Ammon's horn (tissue), 1 donor: ENCODE results near the gene NQO2.
"Not testable (repeated sequence)": the region's sequence is repeated elsewhere in the genome, so short reads cannot be mapped to it uniquely, and the experiment has no call there.

Experiments used
- DNase-seq: peaks from one replicate; pipeline ENCODE4 v3.0.0-alpha.2; 2016; ENCODE audit warnings: low spot score

Gene NQO2

GRCh38 chr6:2970034-2970685 lies 29.5 kb upstream of the NQO2 start:
- no peak for DNase-seq

GRCh38 chr6:2970753-2971419 lies 28.8 kb upstream of the NQO2 start:
- DNase-seq = peak; percentile 72

- peak; percentile 77 for DNase-seq
Observed at GRCh38 chr6:2971420-2972218, 28.1 kb upstream of the NQO2 start, which contains the start of gene SERPINB6. Gene SERPINB6, minus strand, starts transcription at chr6:2971567. Its CDS starts 12,235 bp downstream, at chr6:2959332.

- not testable (repeated sequence) for DNase-seq
Observed at GRCh38 chr6:2972219-2972487, 27.5 kb upstream of the NQO2 start.

GRCh38 chr6:2972685-2973084 lies 27.0 kb upstream of the NQO2 start:
- not testable (repeated sequence) for DNase-seq

GRCh38 chr6:2973180-2973579 lies 26.5 kb upstream of the NQO2 start:
- not testable (repeated sequence) for DNase-seq

GRCh38 chr6:2973676-2974075 lies 26.0 kb upstream of the NQO2 start:
- DNase-seq = no peak

- no peak for DNase-seq
Observed at GRCh38 chr6:2976060-2976459, 23.6 kb upstream of the NQO2 start.

- no peak for DNase-seq
Observed at GRCh38 chr6:2976571-2977085, 23.1 kb upstream of the NQO2 start.

GRCh38 chr6:2977290-2977689 lies 22.4 kb upstream of the NQO2 start:
- no peak for DNase-seq

- DNase-seq = no peak
Observed at GRCh38 chr6:2977799-2978590, 21.7 kb upstream of the NQO2 start.

GRCh38 chr6:2978923-2979322 lies 20.8 kb upstream of the NQO2 start:
- no peak for DNase-seq

- DNase-seq = no peak
Observed at GRCh38 chr6:2979819-2980464, 19.8 kb upstream of the NQO2 start.

GRCh38 chr6:2980465-2980855 lies 19.2 kb upstream of the NQO2 start:
- DNase-seq = no peak

- no peak for DNase-seq
Observed at GRCh38 chr6:2982426-2983117, 17.1 kb upstream of the NQO2 start.

- no peak for DNase-seq
Observed at GRCh38 chr6:2984738-2985406, 14.8 kb upstream of the NQO2 start.

- DNase-seq = no peak
Observed at GRCh38 chr6:2986722-2987221, 12.9 kb upstream of the NQO2 start.

- no peak for DNase-seq
Observed at GRCh38 chr6:2988094-2988425, 11.6 kb upstream of the NQO2 start.

GRCh38 chr6:2988426-2989331 lies 11.0 kb upstream of the NQO2 start:
- peak; percentile 93 for DNase-seq
